M059J (cell line): ENCODE measurements around the gene MBD3L2. TPM values are rescaled to one million over a fixed set of nuclear protein-coding genes. Genes with fewer than 3 reads are reported as not detected.

Experiments
- total RNA-seq: library from RNA; depleted of rRNA; stranded (reverse); fragments of >200 nt; shearing (Covaris generic); gene quantifications from 2 replicates; pipeline ENCODE4 v1.2.3, GENCODE V29; 2014; rRNA removed

MBD3L2 gene
- total RNA-seq, 1 experiment from 2014 or later = not detected

Other genes with a start within 250 kb of the MBD3L2 start
- gene ADGRE1, start 161.7 kb upstream of the MBD3L2 start, total RNA-seq = 0.79 and 0.89 TPM in 2 replicates
- not detected in 2 replicates for gene MBD3L2B, start 27.9 kb upstream of the MBD3L2 start, total RNA-seq
- not detected in 2 replicates for gene MBD3L5, start 18.7 kb upstream of the MBD3L2 start, total RNA-seq
- not detected in 2 replicates for gene MBD3L4, start 9.1 kb upstream of the MBD3L2 start, total RNA-seq
- gene MBD3L3, start 9.4 kb downstream of the MBD3L2 start, total RNA-seq = not detected in 2 replicates
- gene ZNF557, start 20.4 kb downstream of the MBD3L2 start, total RNA-seq = 7.2 and 13.3 TPM in 2 replicates
- 0.37 and 1.6 TPM in 2 replicates for gene INSR, start 245.1 kb downstream of the MBD3L2 start, total RNA-seq